GM23338 (cell line): ENCODE measurements around the gene DAZAP1.

ENCODE experiments used
- EZH2 ChIP-seq: fragments of 200-600 bp; sonication (generic); IDR thresholded peaks from one replicate; pipeline ENCODE4 v1.8.0; 2017; ENCODE audit warnings: antibody characterized with exemption, mild to moderate bottlenecking, low read depth; ENCODE audit not compliant: unreplicated experiment
- EZH2phosphoT487 ChIP-seq: fragments of 200-600 bp; sonication (generic); IDR thresholded peaks from one replicate; pipeline ENCODE4 v1.8.1; 2018; ENCODE audit warnings: antibody characterized with exemption; ENCODE audit not compliant: unreplicated experiment
- JUNB ChIP-seq: IDR thresholded peaks from one replicate; pipeline ENCODE4 v1.6.1; 2016; ENCODE audit warnings: antibody characterized with exemption; ENCODE audit not compliant: unreplicated experiment
- POLR2AphosphoS5 ChIP-seq: IDR thresholded peaks from 2 replicates; pipeline ENCODE4 v1.6.1; 2016; ENCODE audit warnings: antibody characterized with exemption, low read depth
- TF ChIP-seq, protein P1 (sequence below), 2 experiments: fragments of 200-600 bp in 1 of 2; sonication (generic) in 1 of 2; conservative IDR thresholded peaks; 2 replicates each; pipeline versions ENCODE4 v1.5.1 to v1.6.1; 2016 to 2017; ENCODE audit warnings: antibody characterized with exemption in 2 of 2, low read depth in 2 of 2, mild to moderate bottlenecking in 2 of 2, moderate library complexity in 1 of 2
- TF ChIP-seq, protein P2 (sequence below): IDR thresholded peaks from one replicate; pipeline ENCODE4 v1.6.1; 2018; ENCODE audit warnings: antibody characterized with exemption; ENCODE audit not compliant: unreplicated experiment

DNA sequence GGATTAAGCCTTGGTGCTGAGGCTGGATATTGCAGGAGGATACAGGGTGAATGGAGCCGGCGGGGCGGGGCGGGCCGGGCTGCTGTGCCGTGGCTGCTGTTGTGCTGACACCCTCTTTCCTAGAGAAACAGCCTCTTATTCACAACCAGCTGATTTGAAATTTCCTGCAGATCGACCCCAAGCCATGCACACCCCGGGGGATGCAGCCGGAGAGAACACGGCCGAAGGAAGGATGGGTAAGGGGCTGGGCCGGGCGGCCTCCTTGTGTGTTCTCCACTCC lies 11.1 kb downstream of the DAZAP1 start:
- TF ChIP-seq, protein P1, sequence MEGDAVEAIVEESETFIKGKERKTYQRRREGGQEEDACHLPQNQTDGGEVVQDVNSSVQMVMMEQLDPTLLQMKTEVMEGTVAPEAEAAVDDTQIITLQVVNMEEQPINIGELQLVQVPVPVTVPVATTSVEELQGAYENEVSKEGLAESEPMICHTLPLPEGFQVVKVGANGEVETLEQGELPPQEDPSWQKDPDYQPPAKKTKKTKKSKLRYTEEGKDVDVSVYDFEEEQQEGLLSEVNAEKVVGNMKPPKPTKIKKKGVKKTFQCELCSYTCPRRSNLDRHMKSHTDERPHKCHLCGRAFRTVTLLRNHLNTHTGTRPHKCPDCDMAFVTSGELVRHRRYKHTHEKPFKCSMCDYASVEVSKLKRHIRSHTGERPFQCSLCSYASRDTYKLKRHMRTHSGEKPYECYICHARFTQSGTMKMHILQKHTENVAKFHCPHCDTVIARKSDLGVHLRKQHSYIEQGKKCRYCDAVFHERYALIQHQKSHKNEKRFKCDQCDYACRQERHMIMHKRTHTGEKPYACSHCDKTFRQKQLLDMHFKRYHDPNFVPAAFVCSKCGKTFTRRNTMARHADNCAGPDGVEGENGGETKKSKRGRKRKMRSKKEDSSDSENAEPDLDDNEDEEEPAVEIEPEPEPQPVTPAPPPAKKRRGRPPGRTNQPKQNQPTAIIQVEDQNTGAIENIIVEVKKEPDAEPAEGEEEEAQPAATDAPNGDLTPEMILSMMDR (conservative IDR thresholded peaks at IDR 0.05; ENCODE audit: low read depth in 2 of 2): no peak
- TF ChIP-seq EZH2 (no peak), JUNB (no peak), EZH2phosphoT487 (no peak), POLR2AphosphoS5 (no peak)
- TF ChIP-seq, protein P2, sequence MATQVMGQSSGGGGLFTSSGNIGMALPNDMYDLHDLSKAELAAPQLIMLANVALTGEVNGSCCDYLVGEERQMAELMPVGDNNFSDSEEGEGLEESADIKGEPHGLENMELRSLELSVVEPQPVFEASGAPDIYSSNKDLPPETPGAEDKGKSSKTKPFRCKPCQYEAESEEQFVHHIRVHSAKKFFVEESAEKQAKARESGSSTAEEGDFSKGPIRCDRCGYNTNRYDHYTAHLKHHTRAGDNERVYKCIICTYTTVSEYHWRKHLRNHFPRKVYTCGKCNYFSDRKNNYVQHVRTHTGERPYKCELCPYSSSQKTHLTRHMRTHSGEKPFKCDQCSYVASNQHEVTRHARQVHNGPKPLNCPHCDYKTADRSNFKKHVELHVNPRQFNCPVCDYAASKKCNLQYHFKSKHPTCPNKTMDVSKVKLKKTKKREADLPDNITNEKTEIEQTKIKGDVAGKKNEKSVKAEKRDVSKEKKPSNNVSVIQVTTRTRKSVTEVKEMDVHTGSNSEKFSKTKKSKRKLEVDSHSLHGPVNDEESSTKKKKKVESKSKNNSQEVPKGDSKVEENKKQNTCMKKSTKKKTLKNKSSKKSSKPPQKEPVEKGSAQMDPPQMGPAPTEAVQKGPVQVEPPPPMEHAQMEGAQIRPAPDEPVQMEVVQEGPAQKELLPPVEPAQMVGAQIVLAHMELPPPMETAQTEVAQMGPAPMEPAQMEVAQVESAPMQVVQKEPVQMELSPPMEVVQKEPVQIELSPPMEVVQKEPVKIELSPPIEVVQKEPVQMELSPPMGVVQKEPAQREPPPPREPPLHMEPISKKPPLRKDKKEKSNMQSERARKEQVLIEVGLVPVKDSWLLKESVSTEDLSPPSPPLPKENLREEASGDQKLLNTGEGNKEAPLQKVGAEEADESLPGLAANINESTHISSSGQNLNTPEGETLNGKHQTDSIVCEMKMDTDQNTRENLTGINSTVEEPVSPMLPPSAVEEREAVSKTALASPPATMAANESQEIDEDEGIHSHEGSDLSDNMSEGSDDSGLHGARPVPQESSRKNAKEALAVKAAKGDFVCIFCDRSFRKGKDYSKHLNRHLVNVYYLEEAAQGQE: no peak
